Neural cell (in vitro differentiated cells): Measurements from ENCODE around the gene NOTUM. TPM values are rescaled to one million over a fixed set of nuclear protein-coding genes. Genes with fewer than 3 reads are reported as not detected.

Source experiments
- H2AFZ ChIP-seq: fragments of 200-600, 300-800 bp; sonication (generic), shearing (Covaris generic); 2 replicates; pipeline ENCODE4 v1.6.0; 2014; ENCODE audit warnings: low read depth, mild to moderate bottlenecking, antibody characterized with exemption, low read length, moderate library complexity
- H3F3A ChIP-seq: fragments of 200-600 bp; shearing (Covaris generic); 2 replicates; pipeline ENCODE4 v1.6.1; 2016; ENCODE audit warnings: mild to moderate bottlenecking, moderate library complexity, mixed read lengths, antibody characterized with exemption, low read length; ENCODE audit not compliant: insufficient read depth, poor library complexity, severe bottlenecking
- H3K27ac ChIP-seq: fragments of 200-600, 300-800 bp; sonication (generic), shearing (Covaris generic); 2 replicates; pipeline ENCODE4 v1.5.1; 2014; ENCODE audit warnings: mild to moderate bottlenecking, low read length, moderate library complexity
- H3K27me3 ChIP-seq: fragments of 300-800, 200-600 bp; sonication (generic), shearing (Covaris generic); 2 replicates; pipeline ENCODE4 v1.6.0; 2014; ENCODE audit warnings: mild to moderate bottlenecking, low read depth, low read length, moderate library complexity; ENCODE audit not compliant: insufficient read depth
- H3K36me3 ChIP-seq: fragments of 300-800, 200-600 bp; sonication (generic), shearing (Covaris generic); 2 replicates; pipeline ENCODE4 v1.5.1; 2014; ENCODE audit warnings: mild to moderate bottlenecking, antibody characterized with exemption, low read length, moderate library complexity; ENCODE audit not compliant: insufficient read depth
- H3K4me2 ChIP-seq: fragments of 300-800, 200-600 bp; sonication (generic), shearing (Covaris generic); 2 replicates; pipeline ENCODE4 v1.6.0; 2014; ENCODE audit warnings: mild to moderate bottlenecking, low read length
- H3K4me3 ChIP-seq: fragments of 300-800, 200-600 bp; sonication (generic), shearing (Covaris generic); 2 replicates; pipeline ENCODE4 v1.5.1; 2014; ENCODE audit warnings: mild to moderate bottlenecking, low read length, moderate library complexity
- H3K79me2 ChIP-seq: fragments of 200-600 bp; shearing (Covaris generic); replicated peaks from 2 replicates; pipeline ENCODE4 v1.6.0; 2014; ENCODE audit warnings: mild to moderate bottlenecking, low read length, moderate library complexity; ENCODE audit not compliant: insufficient read depth
- H3K9ac ChIP-seq: fragments of 300-800, 200-600 bp; sonication (generic), shearing (Covaris generic); 2 replicates; pipeline ENCODE4 v1.6.1; 2016; ENCODE audit warnings: mild to moderate bottlenecking, low read length, mixed read lengths
- H3K9me2 ChIP-seq: fragments of 200-600 bp; shearing (Covaris generic); 2 replicates; pipeline ENCODE4 v1.6.1; 2016; ENCODE audit warnings: mild to moderate bottlenecking, low read length, mixed read lengths; ENCODE audit not compliant: insufficient read depth
- H3K9me3 ChIP-seq: fragments of 200-600, 300-800 bp; sonication (generic), shearing (Covaris generic); 2 replicates; pipeline ENCODE4 v1.6.1; 2016; ENCODE audit warnings: mild to moderate bottlenecking, mixed run types, low read length, moderate library complexity, mixed read lengths
- H4K20me1 ChIP-seq: fragments of 200-600 bp; shearing (Covaris generic); 2 replicates; pipeline ENCODE4 v1.6.1; 2016; ENCODE audit warnings: mild to moderate bottlenecking, mixed run types; ENCODE audit not compliant: insufficient read depth
- CTCF ChIP-seq: fragments of 450-650 bp; IDR thresholded peaks from 2 replicates; pipeline ENCODE4 v1.5.1; 2014; ENCODE audit warnings: antibody characterized with exemption, mild to moderate bottlenecking, moderate library complexity; ENCODE audit not compliant: poor library complexity, severe bottlenecking
- EP300 ChIP-seq: fragments of 450-650 bp; conservative IDR thresholded peaks from 2 replicates; pipeline ENCODE4 v1.6.1; 2014; ENCODE audit warnings: antibody characterized with exemption, mild to moderate bottlenecking, moderate library complexity; ENCODE audit not compliant: poor library complexity, severe bottlenecking
- EZH2 ChIP-seq: fragments of 200-600, 300-800 bp; shearing (Covaris generic), sonication (generic); IDR thresholded peaks from 2 replicates; pipeline ENCODE4 v1.6.1; 2014; ENCODE audit warnings: antibody characterized with exemption, low read length, borderline replicate concordance, mild to moderate bottlenecking; ENCODE audit not compliant: insufficient read depth, poor library complexity, severe bottlenecking
- MXI1 ChIP-seq: fragments of 450-650 bp; conservative IDR thresholded peaks from 2 replicates; pipeline ENCODE4 v1.6.1; 2014; ENCODE audit warnings: antibody characterized with exemption, mild to moderate bottlenecking; ENCODE audit not compliant: poor library complexity, severe bottlenecking
- POLR2AphosphoS5 ChIP-seq: IDR thresholded peaks from 2 replicates; pipeline ENCODE4 v1.6.1; 2012
- RAD21 ChIP-seq: fragments of 450-650 bp; conservative IDR thresholded peaks from 2 replicates; pipeline ENCODE4 v1.6.1; 2014; ENCODE audit warnings: antibody characterized with exemption, mild to moderate bottlenecking, moderate library complexity
- REST ChIP-seq: IDR thresholded peaks from 2 replicates; pipeline ENCODE4 v1.6.1; 2012; ENCODE audit warnings: borderline replicate concordance
- SMC3 ChIP-seq: fragments of 450-650 bp; conservative IDR thresholded peaks from 2 replicates; pipeline ENCODE4 v1.6.1; 2014; ENCODE audit warnings: antibody characterized with exemption, mild to moderate bottlenecking, moderate library complexity; ENCODE audit not compliant: poor library complexity
- TAF1 ChIP-seq: IDR thresholded peaks from 2 replicates; pipeline ENCODE4 v1.6.1; 2012; ENCODE audit warnings: low read depth
- polyA plus RNA-seq: library from polyadenylated mRNA; depleted of rRNA; stranded (reverse); fragments of >200 nt; gene quantifications from 2 replicates; pipeline ENCODE4 v1.2.3, GENCODE V29; 2014

The NOTUM gene
- polyA plus RNA-seq, 1 donor from 2014 or later = not detected

- Histone ChIP-seq H3K9me2 (no peaks in the 10 kb centered on the region), H3K9ac (no peak overlapping the region), H3K79me2 (no peaks in the 10 kb centered on the region), H2AFZ (no peak overlapping the region), H3K9me3 (no peaks in the 10 kb centered on the region), H3K4me2 (no peak overlapping the region), H4K20me1 (no peaks in the 10 kb centered on the region), H3F3A (no peaks in the 10 kb centered on the region), H3K36me3 (no peaks in the 10 kb centered on the region), H3K4me3 (no peak overlapping the region), H3K27ac (no peak overlapping the region), H3K27me3 (no peaks in the 10 kb centered on the region)
- TF ChIP-seq RAD21 = no peak
- no peak for TF ChIP-seq CTCF
- no peak for TF ChIP-seq EP300
- no peak for TF ChIP-seq REST
- TF ChIP-seq EZH2 = no peak
- TF ChIP-seq TAF1 = no peak
- TF ChIP-seq MXI1 = no peak
- TF ChIP-seq SMC3 = no peak
- no peak for TF ChIP-seq POLR2AphosphoS5
Observed at GRCh38 chr17:81934850-81935708, 25.9 kb downstream of the NOTUM start.

- Histone ChIP-seq H3K9ac (no peak overlapping the region), H3K9me3 (no peaks in the 10 kb centered on the region), H4K20me1 (no peaks in the 10 kb centered on the region), H3K79me2 (no peaks in the 10 kb centered on the region), H3K36me3 (no peaks in the 10 kb centered on the region), H3K9me2 (no peaks in the 10 kb centered on the region), H3K27ac (no peak overlapping the region), H3K4me2 (no peak overlapping the region), H2AFZ (no peak overlapping the region), H3K27me3 (no peaks in the 10 kb centered on the region), H3F3A (no peaks in the 10 kb centered on the region), H3K4me3 (no peak overlapping the region)
- no peak for TF ChIP-seq SMC3
- no peak for TF ChIP-seq POLR2AphosphoS5
- TF ChIP-seq REST = no peak
- TF ChIP-seq EZH2 = no peak
- TF ChIP-seq MXI1 = no peak
- TF ChIP-seq EP300 = no peak
- no peak for TF ChIP-seq RAD21
- no peak for TF ChIP-seq CTCF
- no peak for TF ChIP-seq TAF1
Observed at GRCh38 chr17:81934098-81934757, 26.8 kb downstream of the NOTUM start.
